Measurements from ENCODE around the gene OR52E6.

DNA sequence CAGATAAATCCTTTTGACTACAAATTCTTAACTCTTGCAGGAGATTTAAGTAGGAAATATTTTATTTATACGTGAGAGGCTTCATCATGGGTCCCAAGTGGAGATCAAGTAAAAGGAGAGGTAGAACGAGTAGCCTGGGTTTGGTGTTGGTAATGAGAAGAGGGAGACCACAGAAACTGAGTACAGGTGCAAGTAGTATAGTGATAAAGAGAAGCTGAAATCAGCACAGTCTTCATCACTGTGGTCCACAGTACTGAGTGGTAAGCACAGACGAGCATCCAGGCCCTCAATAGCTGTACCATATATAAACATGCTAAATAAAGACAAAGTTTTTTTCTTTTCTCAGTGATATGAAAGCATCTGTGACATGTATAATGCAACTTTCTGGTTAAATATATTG, 45.5 kb upstream of the OR52E6 start:
- TF ChIP-seq CTCF (IDR thresholded peaks at IDR 0.05), result no peak
- no peak for TF ChIP-seq POLR2A (IDR thresholded peaks at IDR 0.05)
